ENCODE results near the gene PIP5KL1. TPM values are rescaled to one million over a fixed set of nuclear protein-coding genes. Genes with fewer than 3 reads are reported as not detected.
A peak's percentile ranks its signal among the peaks of the same experiment; 100 is the strongest.

The PIP5KL1 gene
- total RNA-seq, 2 donors from 2014 or later, result 0.20 TPM; not detected in 1

DNA sequence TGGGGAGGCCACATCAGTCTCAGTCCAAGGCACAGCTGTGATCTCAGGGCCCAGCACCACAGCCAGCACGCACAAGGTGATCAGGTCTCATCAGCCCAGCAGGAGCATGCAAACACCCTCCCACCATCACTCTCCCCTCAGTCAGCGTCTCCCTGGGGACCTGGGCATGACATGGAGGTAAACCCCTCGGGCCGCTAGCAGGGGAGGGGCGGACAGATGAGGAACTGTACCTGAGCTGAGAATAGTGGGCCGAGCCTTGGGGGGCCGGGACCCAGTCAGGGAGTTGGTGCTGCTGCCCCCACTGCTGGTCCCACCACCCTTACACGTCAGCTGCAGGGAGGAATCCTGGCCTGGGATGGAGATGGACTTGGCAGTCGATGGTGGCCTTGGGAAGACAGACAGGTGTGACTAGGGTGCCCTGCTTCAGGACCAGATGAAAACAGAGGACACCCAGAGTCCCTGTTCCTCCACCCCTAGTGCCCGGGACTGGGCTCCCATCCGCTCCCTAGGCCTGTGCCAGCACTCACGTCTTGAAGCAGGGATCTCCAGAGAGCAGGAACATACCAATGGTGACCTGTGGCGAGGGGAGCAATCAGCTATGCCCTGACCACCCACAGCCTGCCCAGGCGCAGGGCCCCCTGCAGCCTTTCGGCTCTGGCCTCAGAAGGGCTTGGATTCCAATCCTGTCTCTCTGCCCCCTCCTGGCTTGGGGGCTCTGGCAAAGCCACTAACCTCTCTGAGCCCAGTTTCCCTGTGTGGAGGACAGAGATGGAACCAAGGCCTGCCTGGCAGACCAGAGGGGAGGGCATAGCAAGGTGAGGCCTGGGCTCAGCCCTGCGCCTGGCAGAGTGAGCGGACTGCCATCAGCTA lies 17.5 kb upstream of the PIP5KL1 start:
- TF ChIP-seq, protein P1, sequence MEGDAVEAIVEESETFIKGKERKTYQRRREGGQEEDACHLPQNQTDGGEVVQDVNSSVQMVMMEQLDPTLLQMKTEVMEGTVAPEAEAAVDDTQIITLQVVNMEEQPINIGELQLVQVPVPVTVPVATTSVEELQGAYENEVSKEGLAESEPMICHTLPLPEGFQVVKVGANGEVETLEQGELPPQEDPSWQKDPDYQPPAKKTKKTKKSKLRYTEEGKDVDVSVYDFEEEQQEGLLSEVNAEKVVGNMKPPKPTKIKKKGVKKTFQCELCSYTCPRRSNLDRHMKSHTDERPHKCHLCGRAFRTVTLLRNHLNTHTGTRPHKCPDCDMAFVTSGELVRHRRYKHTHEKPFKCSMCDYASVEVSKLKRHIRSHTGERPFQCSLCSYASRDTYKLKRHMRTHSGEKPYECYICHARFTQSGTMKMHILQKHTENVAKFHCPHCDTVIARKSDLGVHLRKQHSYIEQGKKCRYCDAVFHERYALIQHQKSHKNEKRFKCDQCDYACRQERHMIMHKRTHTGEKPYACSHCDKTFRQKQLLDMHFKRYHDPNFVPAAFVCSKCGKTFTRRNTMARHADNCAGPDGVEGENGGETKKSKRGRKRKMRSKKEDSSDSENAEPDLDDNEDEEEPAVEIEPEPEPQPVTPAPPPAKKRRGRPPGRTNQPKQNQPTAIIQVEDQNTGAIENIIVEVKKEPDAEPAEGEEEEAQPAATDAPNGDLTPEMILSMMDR (IDR thresholded peaks at IDR 0.05), result no peak
- DNase-seq (ENCODE audit: low spot score), result no peak
- H3K27ac ChIP-seq, result peak overlapping the region in 1 of 2 donors; percentile 81
- H3K9me3 ChIP-seq, result no peaks in the 10 kb centered on the region
- H3K4me3 ChIP-seq, result no peak overlapping the region
- no peaks in the 10 kb centered on the region for H3K27me3 ChIP-seq
- peaks cover 0 to 47% of the 10 kb centered on the region in 2 donors for H3K4me1 ChIP-seq
- H3K36me3 ChIP-seq, result peaks cover 16% of the 10 kb centered on the region

- TF ChIP-seq, protein P1 (IDR thresholded peaks at IDR 0.05), result no peak
- Histone ChIP-seq H3K27ac (peak overlapping the region; percentile 41 to 81), H3K4me1 (peaks cover 0 to 51% of the 10 kb centered on the region in 2 donors)
These were observed 16.2 kb upstream of the PIP5KL1 start for GRCh38 chr9:127946728-127947127.

DNA sequence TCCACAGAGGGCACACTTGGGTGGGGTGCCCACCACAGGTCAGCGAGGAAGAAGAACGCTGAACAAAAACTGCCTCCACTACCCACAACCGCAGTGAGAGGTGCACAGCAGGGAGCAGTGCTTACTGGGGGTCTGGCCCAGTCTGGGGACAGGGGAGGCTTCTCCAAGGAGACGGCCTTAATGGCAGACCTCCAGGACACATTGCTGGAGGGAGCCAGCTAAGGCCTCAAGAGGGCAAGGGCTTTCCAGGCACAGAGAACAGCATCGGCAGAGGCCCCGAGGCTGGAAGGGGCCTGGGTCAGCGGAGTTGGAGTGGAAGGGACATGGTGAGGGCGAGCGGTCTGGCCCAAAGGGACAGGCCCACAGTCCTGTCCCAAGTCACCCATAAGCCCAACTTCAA lies 15.4 kb upstream of the PIP5KL1 start:
- Histone ChIP-seq H3K4me3 (no peak overlapping the region), H3K27ac (peak overlapping the region; percentile 41 to 81), H3K4me1 (peaks cover 0 to 46% of the 10 kb centered on the region in 2 donors), H3K9me3 (no peaks in the 10 kb centered on the region), H3K36me3 (peaks cover 20% of the 10 kb centered on the region), H3K27me3 (no peaks in the 10 kb centered on the region)
- TF ChIP-seq, protein P1 (IDR thresholded peaks at IDR 0.05), result no peak
- no peak for DNase-seq (ENCODE audit: low spot score)

More at GRCh38 chr9:127946728-127947127, 16.2 kb upstream of the PIP5KL1 start:
- Histone ChIP-seq H3K9me3 (no peaks in the 10 kb centered on the region), H3K27me3 (no peaks in the 10 kb centered on the region), H3K36me3 (peaks cover 20% of the 10 kb centered on the region), H3K4me3 (no peak overlapping the region)
- DNase-seq (ENCODE audit: low spot score), result no peak

- Histone ChIP-seq H3K4me1 (peaks cover 0 to 40% of the 10 kb centered on the region in 2 donors), H3K27me3 (no peaks in the 10 kb centered on the region), H3K27ac (peak overlapping the region in 1 of 2 donors; percentile 81), H3K9me3 (no peaks in the 10 kb centered on the region), H3K36me3 (peaks cover 20% of the 10 kb centered on the region), H3K4me3 (no peak overlapping the region)
- no peak for DNase-seq (ENCODE audit: low spot score)
- TF ChIP-seq, protein P1 (IDR thresholded peaks at IDR 0.05), result no peak
These were observed 14.8 kb upstream of the PIP5KL1 start for GRCh38 chr9:127945338-127945737.

- Histone ChIP-seq H3K4me1 (peaks cover 0 to 33% of the 10 kb centered on the region in 2 donors), H3K27me3 (no peaks in the 10 kb centered on the region), H3K27ac (no peak overlapping the region), H3K9me3 (no peaks in the 10 kb centered on the region), H3K4me3 (no peak overlapping the region), H3K36me3 (peaks cover 20% of the 10 kb centered on the region)
- DNase-seq (ENCODE audit: low spot score), result no peak
- TF ChIP-seq, protein P1 (IDR thresholded peaks at IDR 0.05), result no peak
These were observed 14.1 kb upstream of the PIP5KL1 start for GRCh38 chr9:127944586-127945218.
